Esophagus (tissue), 2 donors: Measurements from ENCODE around the gene GJC2. TPM values are rescaled to one million over a fixed set of nuclear protein-coding genes. Genes with fewer than 3 reads are reported as not detected.

Experiments used
- polyA plus RNA-seq, 2 donors: library from polyadenylated mRNA; stranded (reverse); fragments of 200-250 nt; gene quantifications; one replicate each; pipeline ENCODE4 v1.2.3, GENCODE V29; 2013
- donor health status: healthy with polysubstance abuse.
- donor health status: Bipolar disorder and iron deficiency.

GJC2 gene
- polyA plus RNA-seq, 2 donors = 0.57 to 0.64 TPM

Other genes with a start within 250 kb of the GJC2 start
- gene WNT9A, start 202.0 kb upstream of the GJC2 start, polyA plus RNA-seq = 1 to 10 TPM; 2.3 to 3.6 TPM
- gene WNT3A, start 142.9 kb upstream of the GJC2 start, polyA plus RNA-seq = 1 to 10 TPM in 1 of 2 donors, under 1 TPM in 1; 0.69 to 1.3 TPM
- 100 to 1,000 TPM; 180 to 295 TPM for gene ARF1, start 67.2 kb upstream of the GJC2 start, polyA plus RNA-seq
- gene C1orf35, start 46.6 kb upstream of the GJC2 start, polyA plus RNA-seq = 10 to 100 TPM; 18.4 to 26.0 TPM
- gene MRPL55, start 40.6 kb upstream of the GJC2 start, polyA plus RNA-seq = 10 to 100 TPM; 87.0 to 94.9 TPM
- 100 to 1,000 TPM; 299 to 484 TPM for gene GUK1, start 9.7 kb upstream of the GJC2 start, polyA plus RNA-seq
- gene IBA57, start 15.9 kb downstream of the GJC2 start, polyA plus RNA-seq = 1 to 10 TPM; 1.5 to 3.5 TPM
- gene OBSCN, start 58.1 kb downstream of the GJC2 start, polyA plus RNA-seq = 10 to 100 TPM in 1 of 2 donors, 1 to 10 TPM in 1; 7.7 to 20.6 TPM